Mesothelial cell of epicardium (in vitro differentiated cells): ENCODE results near the gene DENND1B. TPM values are rescaled to one million over a fixed set of nuclear protein-coding genes. Genes with fewer than 3 reads are reported as not detected.
"Not testable (repeated sequence)": the region's sequence is repeated elsewhere in the genome, so short reads cannot be mapped to it uniquely, and the experiment has no call there.

Experiments used
- DNase-seq, 2 experiments: peaks; one replicate each; pipeline ENCODE4 v3.0.0; 2021; ENCODE audit warnings: low spot score in 2 of 2; ENCODE audit not compliant: unreplicated experiment in 2 of 2
- H3K27ac Mint-ChIP-seq: 2 replicates; pipeline ENCODE4 v1.8.0; 2021; ENCODE audit warnings: mixed read lengths
- H3K27me3 Mint-ChIP-seq: 2 replicates; pipeline ENCODE4 v1.8.0; 2021; ENCODE audit warnings: low read depth, mixed read lengths
- H3K36me3 Mint-ChIP-seq: 2 replicates; pipeline ENCODE4 v1.8.0; 2021; ENCODE audit warnings: mixed read lengths
- H3K4me1 Mint-ChIP-seq: 2 replicates; pipeline ENCODE4 v1.8.0; 2021; ENCODE audit warnings: mixed read lengths
- H3K4me3 Mint-ChIP-seq: 2 replicates; pipeline ENCODE4 v1.8.0; 2021; ENCODE audit warnings: mild to moderate bottlenecking, moderate library complexity, mixed read lengths
- H3K9me3 Mint-ChIP-seq: 2 replicates; pipeline ENCODE4 v1.8.0; 2021; ENCODE audit warnings: mixed read lengths
- total RNA-seq: library from RNA; stranded (reverse); gene quantifications from 3 replicates; pipeline ENCODE4 v1.2.1, GENCODE V29; 2021
- TF ChIP-seq, protein P1 (sequence below): fragments of 200-600 bp; sonication (generic); IDR thresholded peaks from one replicate; pipeline ENCODE4 v1.5.0; 2021; ENCODE audit warnings: antibody characterized with exemption; ENCODE audit not compliant: unreplicated experiment

DENND1B gene
- total RNA-seq, 1 donor from 2014 or later: 27.9 TPM

DNA sequence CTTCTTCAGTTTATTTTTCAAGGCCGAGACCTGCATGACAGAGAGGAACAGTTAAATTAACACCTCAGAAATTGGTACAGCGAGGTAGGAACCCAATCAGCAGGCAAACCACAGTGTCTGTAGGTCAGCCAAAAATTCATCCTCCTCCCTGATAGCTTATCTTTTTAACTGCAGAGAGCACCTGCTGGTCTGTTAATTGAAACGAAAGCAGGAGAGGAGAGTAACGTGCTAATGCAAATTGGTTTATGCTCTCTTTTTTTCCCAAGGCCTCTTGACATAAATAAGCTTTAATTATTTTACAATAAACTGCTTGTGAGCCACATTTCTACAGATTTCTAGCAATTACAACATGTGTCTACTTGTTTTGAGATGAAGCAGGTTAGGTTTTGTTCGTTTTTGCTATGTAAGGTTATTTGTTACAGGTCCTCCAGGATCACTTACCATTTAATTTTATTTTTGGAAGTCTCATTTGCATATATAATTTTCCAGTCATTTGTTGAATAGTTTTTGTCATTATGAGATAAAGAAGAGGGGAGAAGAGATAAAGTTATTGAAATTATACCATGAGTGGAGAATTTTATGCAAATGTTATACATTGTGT lies 179.9 kb downstream of the DENND1B start:
- TF ChIP-seq, protein P1, sequence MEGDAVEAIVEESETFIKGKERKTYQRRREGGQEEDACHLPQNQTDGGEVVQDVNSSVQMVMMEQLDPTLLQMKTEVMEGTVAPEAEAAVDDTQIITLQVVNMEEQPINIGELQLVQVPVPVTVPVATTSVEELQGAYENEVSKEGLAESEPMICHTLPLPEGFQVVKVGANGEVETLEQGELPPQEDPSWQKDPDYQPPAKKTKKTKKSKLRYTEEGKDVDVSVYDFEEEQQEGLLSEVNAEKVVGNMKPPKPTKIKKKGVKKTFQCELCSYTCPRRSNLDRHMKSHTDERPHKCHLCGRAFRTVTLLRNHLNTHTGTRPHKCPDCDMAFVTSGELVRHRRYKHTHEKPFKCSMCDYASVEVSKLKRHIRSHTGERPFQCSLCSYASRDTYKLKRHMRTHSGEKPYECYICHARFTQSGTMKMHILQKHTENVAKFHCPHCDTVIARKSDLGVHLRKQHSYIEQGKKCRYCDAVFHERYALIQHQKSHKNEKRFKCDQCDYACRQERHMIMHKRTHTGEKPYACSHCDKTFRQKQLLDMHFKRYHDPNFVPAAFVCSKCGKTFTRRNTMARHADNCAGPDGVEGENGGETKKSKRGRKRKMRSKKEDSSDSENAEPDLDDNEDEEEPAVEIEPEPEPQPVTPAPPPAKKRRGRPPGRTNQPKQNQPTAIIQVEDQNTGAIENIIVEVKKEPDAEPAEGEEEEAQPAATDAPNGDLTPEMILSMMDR: no peak
- no peaks in the 10 kb centered on the region for H3K4me1 Mint-ChIP-seq
- H3K27me3 Mint-ChIP-seq: no peaks in the 10 kb centered on the region
- no peak overlapping the region for H3K27ac Mint-ChIP-seq
- H3K9me3 Mint-ChIP-seq: no peaks in the 10 kb centered on the region
- peaks cover 4% of the 10 kb centered on the region for H3K36me3 Mint-ChIP-seq
- H3K4me3 Mint-ChIP-seq: no peak overlapping the region
- DNase-seq: no peak

DNA sequence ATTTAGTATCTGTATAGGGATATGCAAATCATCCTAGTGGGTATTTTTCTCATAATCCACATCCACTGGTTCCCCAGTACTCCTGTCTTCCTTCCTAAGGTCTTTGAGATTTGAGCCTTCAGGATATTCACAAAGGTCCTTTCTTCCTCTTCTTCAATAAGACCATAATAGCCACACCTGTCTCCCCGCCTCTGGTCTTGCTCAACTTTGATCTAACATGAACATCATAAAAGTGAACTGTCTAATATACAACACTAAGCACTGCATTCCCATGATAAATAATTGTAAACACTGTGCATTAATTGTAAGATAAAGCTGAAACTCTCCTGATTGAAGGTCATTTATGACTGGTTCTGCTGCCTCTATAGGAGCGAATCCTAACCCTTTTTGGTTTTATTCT lies 184.6 kb downstream of the DENND1B start:
- Mint-ChIP-seq H3K27me3 (no peaks in the 10 kb centered on the region), H3K4me1 (no peaks in the 10 kb centered on the region), H3K27ac (no peak overlapping the region), H3K36me3 (peaks cover 21% of the 10 kb centered on the region), H3K4me3 (no peak overlapping the region), H3K9me3 (peaks cover 9% of the 10 kb centered on the region)
- no peak for DNase-seq
- TF ChIP-seq, protein P1: no peak

GRCh38 chr1:197585809-197586208 lies 189.5 kb downstream of the DENND1B start:
- Mint-ChIP-seq H3K4me1 (no peaks in the 10 kb centered on the region), H3K27ac (no peak overlapping the region), H3K27me3 (no peaks in the 10 kb centered on the region), H3K9me3 (peaks cover 9% of the 10 kb centered on the region), H3K36me3 (peaks cover 18% of the 10 kb centered on the region), H3K4me3 (no peak overlapping the region)
- TF ChIP-seq, protein P1: no peak
- DNase-seq: no peak

DNA sequence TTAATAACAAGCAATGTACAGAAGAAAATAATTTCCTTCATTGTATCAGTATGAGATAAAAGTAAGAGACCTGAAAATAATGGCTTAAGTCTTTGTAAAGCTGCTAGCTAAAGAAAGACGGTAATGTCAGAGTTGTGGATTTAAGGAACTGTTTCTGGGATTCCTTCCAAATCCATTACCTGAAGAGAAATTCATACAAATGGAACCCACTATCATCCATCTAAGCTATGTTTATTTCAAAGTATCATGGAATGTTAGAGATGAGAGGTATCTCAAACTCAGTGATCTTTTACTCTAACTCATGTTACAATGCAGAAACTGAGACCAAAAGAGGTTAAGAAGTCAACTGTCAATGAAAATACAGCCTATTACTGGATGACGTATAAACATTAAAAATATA lies 197.7 kb downstream of the DENND1B start:
- no peaks in the 10 kb centered on the region for H3K27me3 Mint-ChIP-seq
- H3K27ac Mint-ChIP-seq: peak overlapping the region; percentile 64
- DNase-seq: no peak
- H3K9me3 Mint-ChIP-seq: peaks cover 13% of the 10 kb centered on the region
- H3K36me3 Mint-ChIP-seq: peaks cover 38% of the 10 kb centered on the region
- H3K4me1 Mint-ChIP-seq: peaks cover 8% of the 10 kb centered on the region
- H3K4me3 Mint-ChIP-seq: no peak overlapping the region
- TF ChIP-seq, protein P1: no peak

DNA sequence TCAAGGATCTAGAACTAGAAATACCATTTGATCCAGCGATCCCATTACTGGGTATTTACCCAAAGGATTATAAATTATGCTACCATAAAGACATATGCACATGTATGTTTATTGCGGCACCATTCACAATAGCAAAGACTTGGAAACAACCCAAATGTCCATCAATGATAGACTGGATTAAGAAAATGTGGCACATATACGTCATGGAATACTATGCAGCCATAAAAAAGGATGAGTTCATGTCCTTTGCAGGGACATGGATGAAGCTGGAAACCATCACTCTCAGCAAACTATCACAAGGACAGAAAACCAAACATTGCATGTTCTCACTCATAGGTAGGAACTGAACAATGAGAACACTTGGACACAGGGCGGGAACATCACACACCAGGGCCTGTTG lies 199.7 kb downstream of the DENND1B start:
- not testable (repeated sequence) for H3K4me1 Mint-ChIP-seq, DNase-seq, H3K4me3 Mint-ChIP-seq, H3K27me3 Mint-ChIP-seq, H3K27ac Mint-ChIP-seq
- Mint-ChIP-seq H3K36me3 (peaks cover 50% of the 10 kb centered on the region), H3K9me3 (peaks cover 13% of the 10 kb centered on the region)

DNA sequence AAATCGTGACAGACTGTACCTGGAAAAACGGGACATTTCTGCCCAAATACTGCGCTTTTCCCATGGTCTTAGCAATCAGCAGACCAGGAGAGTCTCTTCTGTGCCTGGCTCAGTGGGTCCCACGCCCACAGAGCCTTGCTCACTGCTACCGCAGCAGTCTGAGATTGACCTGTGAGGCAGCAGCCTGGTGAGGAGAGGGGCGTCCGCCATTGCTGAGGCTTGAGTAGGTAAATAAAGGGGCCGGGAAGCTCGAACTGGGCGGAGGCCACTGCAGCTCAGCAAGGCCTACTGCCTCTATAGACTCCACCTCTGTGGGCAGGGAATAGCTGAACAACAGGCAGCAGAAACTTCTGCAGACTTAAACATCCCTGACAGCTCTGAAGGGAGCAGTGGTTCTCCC lies 203.1 kb downstream of the DENND1B start:
- Mint-ChIP-seq H3K27ac (no peak overlapping the region), H3K36me3 (peaks cover 67% of the 10 kb centered on the region), H3K27me3 (no peaks in the 10 kb centered on the region), H3K4me1 (peaks cover 2% of the 10 kb centered on the region), H3K9me3 (peaks cover 29% of the 10 kb centered on the region), H3K4me3 (no peak overlapping the region)
- DNase-seq: no peak
- TF ChIP-seq, protein P1: no peak
